Kidney (tissue), 14 donors: ENCODE measurements around the gene GRB7. TPM values are rescaled to one million over a fixed set of nuclear protein-coding genes. Genes with fewer than 3 reads are reported as not detected.

Experiments used
- DNase-seq, 5 donors: peaks; one replicate each; pipeline ENCODE4 v3.0.0-alpha.2; 2013 to 2020
- FAIRE-seq: peaks from 2 replicates; lab custom pipeline; 2012; peaks lifted over from hg19 to GRCh38; lab: Jason Lieb, UNC
- H3K27ac ChIP-seq, 2 donors: one replicate each; pipeline ENCODE4 v1.7.0; 2013; ENCODE audit warnings: low read depth in 2 of 2, low read length in 2 of 2, inconsistent platforms in 1 of 2
- H3K27me3 ChIP-seq: one replicate; pipeline ENCODE4 v1.7.1; 2013; ENCODE audit warnings: low read length, inconsistent platforms; ENCODE audit not compliant: control insufficient read depth, insufficient read depth
- H3K36me3 ChIP-seq, 3 donors: one replicate each; pipeline versions ENCODE4 v1.7.0 to v1.7.1; 2013; ENCODE audit warnings: low read length in 3 of 3, control low read depth in 1 of 3, inconsistent platforms in 1 of 3; ENCODE audit not compliant: insufficient read depth in 3 of 3, control insufficient read depth in 2 of 3
- H3K4me1 ChIP-seq, 3 donors: one replicate each; pipeline versions ENCODE4 v1.7.0 to v1.7.1; 2013; ENCODE audit warnings: low read length in 3 of 3, inconsistent platforms in 1 of 3, low read depth in 1 of 3; ENCODE audit not compliant: control insufficient read depth in 2 of 3, insufficient read depth in 2 of 3
- H3K4me3 ChIP-seq, 3 donors: one replicate each; pipeline versions ENCODE4 v1.7.0 to v1.8.1; 2013; ENCODE audit warnings: low read length in 3 of 3, control low read depth in 1 of 3, inconsistent platforms in 1 of 3
- H3K9ac ChIP-seq, 3 donors: one replicate each; pipeline versions ENCODE4 v1.7.0 to v1.7.1; 2013; ENCODE audit warnings: low read length in 3 of 3, control low read depth in 1 of 3, inconsistent platforms in 1 of 3
- H3K9me3 ChIP-seq, 3 donors: one replicate each; pipeline versions ENCODE4 v1.7.0 to v1.7.1; 2013; ENCODE audit warnings: low read length in 3 of 3, control low read depth in 1 of 3, inconsistent platforms in 1 of 3; ENCODE audit not compliant: control insufficient read depth in 2 of 3, insufficient read depth in 1 of 3
- CTCF ChIP-seq: IDR thresholded peaks from 3 replicates; pipeline ENCODE4 v1.5.1; 2012; ENCODE audit warnings: mild to moderate bottlenecking, moderate library complexity, borderline replicate concordance; ENCODE audit not compliant: insufficient read depth; ENCODE audit errors: extremely low read depth
- intact Hi-C: fragments of 100-400 bp; cut with DNase I; formaldehyde crosslinking; loops from one replicate; pipeline ENCODE4 v1.11.1; 2022
- polyA plus RNA-seq: library from polyadenylated mRNA; stranded (reverse); fragments of 350-450 nt; fragmentation: Illumina TruSeq; extraction: RNeasy Lipid Tissue Mini Kit (QIAGEN cat#74804); gene quantifications from one replicate; pipeline ENCODE4 v1.2.3, GENCODE V29; 2014; ENCODE audit warnings: low read depth, low replicate concordance; ENCODE audit not compliant: insufficient read depth
- total RNA-seq: library from RNA; stranded (reverse); fragmentation: NEBNext Ultra II Directional; extraction: Animal tissue kit (Norgen Biotek cat#: 25700); gene quantifications from one replicate; pipeline ENCODE4 v1.2.1, GENCODE V29; 2021
- donor health status: control.
- donor health status: control.
- donor health status: control.
- donor health status: control.
- donor health status: control.
- donor health status: DM: yes; HTN: yes; CAD: no.
- donor health status: Normal renal cell carcinoma (clear cell type).

GRB7 gene
- total and polyA plus RNA-seq, 2 donors from 2014 or later = 20.9 to 72.5 TPM

- H3K4me1 ChIP-seq = no peaks in the 10 kb centered on the region
- H3K4me3 ChIP-seq = no peak overlapping the region
- no peak overlapping the region for H3K9ac ChIP-seq
- no peaks in the 10 kb centered on the region for H3K36me3 ChIP-seq
- H3K27me3 ChIP-seq = no peaks in the 10 kb centered on the region
- no peak overlapping the region for H3K27ac ChIP-seq
- DNase-seq (no peak), FAIRE-seq (no peak)
- no peaks in the 10 kb centered on the region for H3K9me3 ChIP-seq
- no peak for TF ChIP-seq CTCF
- intact Hi-C loops = no loop called here
Measured at GRCh38 chr17:39791111-39791992, 53.6 kb downstream of the GRB7 start.

- Histone ChIP-seq H3K4me1 (no peaks in the 10 kb centered on the region), H3K4me3 (no peak overlapping the region), H3K9ac (no peak overlapping the region), H3K27ac (no peak overlapping the region), H3K27me3 (no peaks in the 10 kb centered on the region), H3K9me3 (no peaks in the 10 kb centered on the region), H3K36me3 (no peaks in the 10 kb centered on the region)
- TF ChIP-seq CTCF = no peak
- intact Hi-C loops = no loop called here
- FAIRE-seq (no peak), DNase-seq (no peak)
Measured at GRCh38 chr17:39792526-39793221, 54.9 kb downstream of the GRB7 start.

GRCh38 chr17:39793301-39793872, 55.6 kb downstream of the GRB7 start:
- intact Hi-C loops = no loop called here
- H3K4me3 ChIP-seq = no peak overlapping the region
- no peaks in the 10 kb centered on the region for H3K27me3 ChIP-seq
- FAIRE-seq (no peak), DNase-seq (no peak)
- H3K9me3 ChIP-seq = no peaks in the 10 kb centered on the region
- H3K36me3 ChIP-seq = no peaks in the 10 kb centered on the region
- TF ChIP-seq CTCF = no peak
- H3K4me1 ChIP-seq = no peaks in the 10 kb centered on the region
- no peak overlapping the region for H3K9ac ChIP-seq
- H3K27ac ChIP-seq = no peak overlapping the region
